Hematopoietic multipotent progenitor cell treated with erythropoietin and hydrocortisone succinate and interleukin-3 and kit ligand, for 8 days (in vitro differentiated cells): ENCODE data around the gene PRR23E.

Experiments
- DNase-seq: peaks from one replicate; pipeline ENCODE4 v3.0.0-alpha.2; 2015

The PRR23E gene, protein sequence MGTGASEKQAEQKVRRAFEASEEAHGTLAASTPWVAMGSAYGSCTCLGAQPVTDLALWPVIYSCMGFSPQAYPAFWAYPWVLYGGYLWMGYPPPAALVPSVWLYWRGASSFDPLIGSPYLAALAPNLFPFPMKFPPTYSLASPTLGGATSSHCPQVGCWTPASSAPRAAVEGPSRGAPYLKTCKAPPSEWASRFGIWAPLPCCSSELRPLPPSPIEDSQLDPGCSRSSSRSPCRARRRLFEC

GRCh38 chr3:127192576-127193232, at the start of gene PRR23E:
Gene PRR23E (plus strand): TSS chr3:127193131. CDS start chr3:127196686, 3,555 bp downstream.
- DNase-seq = no peak

GRCh38 chr3:127143172-127143571, 49.8 kb upstream of the PRR23E start:
- no peak for DNase-seq

DNA sequence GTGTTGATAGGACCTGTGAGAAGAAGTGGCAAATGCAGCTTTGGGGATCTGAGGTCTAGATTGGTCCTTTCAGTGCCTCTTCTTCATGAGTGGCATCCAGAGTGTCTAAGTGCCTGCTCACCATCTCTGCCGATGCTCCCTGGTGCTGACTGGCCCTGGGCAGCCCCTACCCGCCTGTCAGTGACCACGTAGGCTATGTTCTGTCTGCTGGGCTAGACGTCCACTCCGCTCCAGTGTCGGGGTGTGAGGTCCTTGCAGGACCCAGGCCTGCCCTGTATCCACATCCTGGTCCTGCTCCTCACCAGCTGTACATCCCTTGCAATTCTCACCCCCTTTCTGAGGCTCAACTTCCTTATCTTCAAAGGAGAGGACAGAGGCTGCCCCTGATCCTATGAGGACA, 48.3 kb upstream of the PRR23E start:
- no peak for DNase-seq

DNA sequence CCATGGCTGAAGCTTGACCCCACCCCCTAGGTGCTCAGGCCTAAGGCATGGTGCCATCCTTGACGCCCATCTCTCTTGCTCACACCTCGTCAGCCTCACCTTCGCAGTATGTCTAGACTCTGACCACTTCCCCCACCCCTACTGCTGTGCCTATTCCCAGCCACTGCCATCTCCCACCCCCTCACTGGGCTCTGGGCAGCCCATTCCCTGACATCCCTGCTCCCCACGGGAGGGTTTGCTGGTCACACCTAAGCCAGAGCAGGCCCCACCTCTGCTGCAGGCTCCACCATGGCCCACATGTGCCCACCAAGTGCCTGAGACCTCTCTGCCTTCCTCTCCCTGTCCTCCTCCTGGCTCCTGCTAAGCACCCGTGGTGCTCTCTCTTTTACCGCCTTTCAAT, 47.7 kb upstream of the PRR23E start:
- DNase-seq = no peak

- DNase-seq = no peak
These were observed 45.5 kb upstream of the PRR23E start for GRCh38 chr3:127147291-127147885.

DNA sequence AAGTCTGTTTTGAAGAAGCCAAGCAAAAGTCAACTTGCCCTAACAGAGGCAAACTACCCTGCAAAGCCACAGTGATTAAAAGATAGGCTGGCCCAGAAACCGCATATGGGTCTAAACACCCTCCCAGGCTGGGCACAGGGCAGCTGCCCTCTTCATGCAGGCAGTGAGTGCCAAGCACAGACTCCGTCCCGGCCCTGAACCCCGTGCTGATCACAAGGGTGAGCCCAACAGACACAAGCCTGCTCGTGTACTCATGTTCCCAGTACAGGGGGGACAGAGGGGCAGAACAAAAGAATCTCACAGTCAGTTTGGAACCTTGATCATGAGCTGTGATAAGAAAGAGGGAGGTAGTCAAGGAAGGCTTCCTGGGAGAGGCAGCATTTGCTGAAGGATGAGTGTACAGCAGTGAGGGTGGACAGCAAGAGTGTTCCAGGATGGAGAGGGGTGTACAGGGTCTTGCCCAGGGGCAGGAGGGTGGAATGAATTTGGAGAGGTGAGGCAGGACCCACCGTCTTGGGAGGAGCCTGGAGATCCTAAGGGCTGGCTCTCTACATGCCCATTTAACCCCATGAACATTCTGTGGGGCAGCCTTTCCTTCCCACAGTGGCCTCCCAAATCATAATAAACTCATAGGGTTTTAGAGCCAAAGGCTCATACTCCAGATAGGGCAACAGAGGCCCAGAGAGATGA, 43.2 kb upstream of the PRR23E start:
- no peak for DNase-seq

DNA sequence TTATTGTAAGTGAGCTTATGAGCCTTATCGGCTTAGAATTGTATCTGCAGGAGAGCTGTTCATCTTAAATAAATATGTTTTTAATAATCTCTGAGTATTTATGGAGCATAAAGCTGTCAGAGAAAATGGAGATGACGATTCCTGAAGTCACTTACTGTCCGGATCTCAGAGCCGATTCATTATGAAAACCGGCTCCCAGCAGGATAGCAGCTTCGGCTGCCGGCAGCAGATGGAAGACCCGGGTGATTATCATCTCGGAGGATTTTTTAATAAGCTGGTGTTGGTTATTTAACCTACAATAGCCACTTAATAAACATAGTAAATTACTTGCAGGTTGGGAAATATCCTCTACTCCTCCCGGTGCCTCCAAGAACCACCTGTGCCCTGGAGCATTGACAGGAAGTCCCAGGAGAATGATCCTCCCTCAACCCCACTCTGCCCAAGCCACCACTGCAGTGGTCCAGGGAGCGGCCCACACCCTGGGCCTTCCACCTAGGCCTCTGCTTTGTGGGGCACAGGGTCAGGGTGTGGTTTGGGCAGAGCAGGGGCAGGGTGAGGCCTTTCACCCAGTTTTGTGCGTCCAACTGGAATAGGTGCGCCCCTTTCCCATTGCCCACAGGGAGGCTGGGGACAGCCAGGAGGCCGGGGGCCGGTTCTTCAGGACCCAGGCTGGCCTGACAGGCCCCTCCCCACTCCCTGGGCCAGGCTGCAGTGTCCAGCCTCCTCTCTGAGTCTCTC, 42.2 kb upstream of the PRR23E start:
- no peak for DNase-seq

DNA sequence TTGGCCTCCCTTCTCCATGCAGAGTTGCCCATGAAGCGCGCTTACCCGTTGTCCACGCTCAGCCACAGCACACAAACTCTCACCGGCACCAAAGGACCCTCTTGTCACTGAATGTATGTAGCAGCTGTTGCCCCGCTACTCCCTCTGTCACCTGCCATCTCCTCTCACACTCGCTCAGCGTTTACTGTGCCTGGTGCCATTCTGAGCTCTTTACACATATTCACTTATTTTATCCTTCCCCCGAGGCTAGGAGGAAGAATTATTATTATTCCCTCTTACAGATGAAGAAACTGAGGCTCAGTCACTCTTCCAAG, 41.7 kb upstream of the PRR23E start:
- DNase-seq = no peak

- DNase-seq = no peak
These were observed 40.8 kb upstream of the PRR23E start for GRCh38 chr3:127151992-127152650.

GRCh38 chr3:127152684-127153505, 40.0 kb upstream of the PRR23E start:
- DNase-seq = no peak

- no peak for DNase-seq
These were observed 39.5 kb upstream of the PRR23E start for GRCh38 chr3:127153506-127153815.

DNA sequence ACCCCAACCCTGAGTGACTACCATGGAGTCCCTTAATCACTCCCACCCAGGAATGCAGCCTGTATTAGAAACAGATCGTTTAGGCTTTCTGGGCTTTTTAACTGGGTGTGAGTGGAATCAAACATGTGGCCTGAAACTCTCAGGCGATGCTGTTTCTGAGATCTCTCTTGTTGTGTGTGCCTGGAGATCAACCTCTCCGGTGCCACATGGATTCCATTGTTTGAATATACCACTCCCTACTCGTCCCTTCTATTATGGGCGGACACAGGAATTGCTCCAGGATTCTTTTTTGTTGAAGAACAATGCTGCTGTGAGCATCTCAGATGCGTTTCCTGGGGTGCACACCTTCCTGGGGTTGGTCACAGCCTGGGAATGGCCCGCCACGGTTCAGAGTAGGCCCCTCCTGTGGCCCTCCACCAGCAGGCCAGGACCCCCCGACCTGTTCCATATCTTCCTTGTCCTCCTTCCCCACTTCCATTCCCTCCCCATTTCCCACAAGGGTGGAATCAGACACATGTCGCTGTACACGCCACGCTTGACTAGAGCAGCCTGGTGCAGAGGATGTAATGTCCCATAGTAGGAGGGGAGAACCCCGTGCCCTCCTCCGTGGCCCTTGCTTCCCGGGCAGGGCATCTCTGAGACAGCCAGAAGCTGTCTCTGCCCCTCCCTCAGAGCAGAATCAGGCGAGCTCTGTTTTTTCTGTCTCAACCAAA, 36.4 kb upstream of the PRR23E start:
- no peak for DNase-seq

DNA sequence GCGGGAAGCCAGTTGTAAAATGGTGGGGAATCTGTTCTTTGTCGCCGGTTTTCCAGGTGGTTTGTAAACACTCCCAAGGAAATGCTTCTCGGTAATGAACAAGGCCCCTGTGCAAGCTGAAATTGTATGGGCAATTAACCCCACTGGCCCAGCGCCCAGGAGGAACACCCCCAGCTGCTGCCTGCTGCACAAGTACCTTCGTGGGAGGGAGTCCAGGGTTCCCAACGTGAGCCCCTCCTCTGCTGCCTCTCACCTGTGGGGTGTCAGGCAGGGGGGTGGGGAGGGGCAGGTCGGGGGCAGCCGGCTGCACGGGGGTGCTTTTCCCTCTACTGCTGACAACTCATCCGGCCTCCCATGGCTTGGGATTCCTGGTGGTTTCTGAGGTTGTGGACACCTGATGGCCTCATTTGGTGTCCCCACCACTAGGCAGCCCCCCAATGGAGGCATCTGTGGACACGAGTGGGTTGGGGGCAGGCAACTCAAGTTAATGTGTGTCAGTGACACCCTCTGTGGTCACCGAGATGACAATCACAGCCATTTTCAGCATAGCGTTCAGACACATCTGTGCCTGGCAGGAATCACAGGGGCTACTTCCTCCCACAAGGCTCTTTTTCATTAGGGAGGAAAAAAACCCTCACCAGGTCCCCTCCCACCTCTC, 35.6 kb upstream of the PRR23E start:
- no peak for DNase-seq

- DNase-seq = no peak
These were observed 34.2 kb upstream of the PRR23E start for GRCh38 chr3:127158614-127159229.

DNA sequence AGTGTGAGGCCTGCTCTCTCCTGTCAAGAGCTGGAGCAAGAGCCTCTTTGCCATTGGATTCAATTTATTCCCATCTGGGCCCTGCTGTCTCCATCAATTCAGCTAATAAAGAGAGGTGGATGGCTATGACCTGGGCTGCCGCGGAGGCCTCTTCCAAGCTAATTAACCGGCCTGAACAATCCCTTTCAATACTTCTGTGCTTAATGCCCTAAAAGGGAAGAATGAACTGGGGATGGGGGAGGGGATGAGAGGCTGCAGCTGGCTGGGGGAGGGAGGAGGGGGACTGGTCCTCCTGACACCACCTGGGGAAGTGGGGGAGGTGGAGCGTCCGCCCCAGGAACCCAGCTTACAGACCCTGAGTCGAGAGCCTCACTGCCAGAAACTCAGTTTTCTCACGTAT, 33.4 kb upstream of the PRR23E start:
- no peak for DNase-seq

- DNase-seq = no peak
These were observed 31.7 kb upstream of the PRR23E start for GRCh38 chr3:127161236-127161635.

- no peak for DNase-seq
These were observed 30.9 kb upstream of the PRR23E start for GRCh38 chr3:127161973-127162579.

GRCh38 chr3:127162947-127163645, 29.8 kb upstream of the PRR23E start:
- DNase-seq = no peak

DNA sequence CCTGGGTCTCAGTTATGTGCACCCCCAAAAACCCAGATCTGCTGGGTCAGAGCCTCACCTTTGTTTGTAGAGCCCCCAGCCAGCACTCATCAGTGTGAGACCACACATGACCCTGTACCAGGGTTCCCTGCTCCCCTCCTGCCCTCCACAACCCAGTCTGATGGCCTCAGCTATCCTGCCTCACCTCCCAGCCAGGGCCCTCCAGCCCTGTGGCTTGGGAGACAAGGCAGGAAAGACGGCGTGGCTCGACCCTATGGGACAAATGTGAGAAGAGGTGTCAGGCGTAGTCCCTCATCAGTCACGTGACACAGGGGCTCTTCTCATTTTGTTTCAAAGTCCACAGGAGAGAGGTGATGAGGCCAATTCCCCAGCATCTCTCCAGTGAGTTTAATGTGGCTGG, 28.3 kb upstream of the PRR23E start:
- no peak for DNase-seq
